Heart right ventricle (tissue), 16 donors: ENCODE data around the gene TLE1. TPM values are rescaled to one million over a fixed set of nuclear protein-coding genes. Genes with fewer than 3 reads are reported as not detected.

Experiments
- ATAC-seq, 8 donors: fragments of 200-7000 bp; cut with Tn5 transposase; one replicate each; pipeline ENCODE4 v1.9.1; 2020; ENCODE audit warnings: mild to moderate bottlenecking in 8 of 8, moderate library complexity in 8 of 8, moderate number of reproducible peaks in 1 of 8
- DNase-seq, 2 donors: peaks; one replicate each; pipeline ENCODE4 v3.0.0-alpha.2; 2020
- H3K27ac ChIP-seq, 10 donors: fragments of 200-600 bp; sonication (generic) in 2 of 10; one replicate each; pipeline versions ENCODE4 v1.5.0 to v1.8.0; 2020 to 2022; ENCODE audit warnings: mild to moderate bottlenecking in 3 of 10
- H3K27me3 ChIP-seq, 7 donors: fragments of 200-600 bp; one replicate each; pipeline ENCODE4 v1.8.0; 2021 to 2022; ENCODE audit warnings: mild to moderate bottlenecking in 2 of 7
- H3K36me3 ChIP-seq, 9 donors: fragments of 200-600 bp; sonication (generic) in 1 of 9; one replicate each; pipeline versions ENCODE4 v1.5.0 to v1.8.0; 2020 to 2022; ENCODE audit warnings: mild to moderate bottlenecking in 2 of 9
- H3K4me1 ChIP-seq, 9 donors: fragments of 200-600 bp; sonication (generic) in 1 of 9; one replicate each; pipeline versions ENCODE4 v1.5.0 to v1.8.0; 2020 to 2022; ENCODE audit warnings: mild to moderate bottlenecking in 4 of 9
- H3K4me3 ChIP-seq, 10 donors: fragments of 200-600 bp; sonication (generic) in 2 of 10; one replicate each; pipeline versions ENCODE4 v1.5.0 to v1.8.0; 2020 to 2022; ENCODE audit warnings: mild to moderate bottlenecking in 7 of 10, moderate library complexity in 2 of 10
- H3K9me3 ChIP-seq, 11 donors: fragments of 200-600 bp in 10 of 11; sonication (generic) in 2 of 11; one replicate each; pipeline versions ENCODE4 v1.5.0 to v1.8.0; 2013 to 2022; ENCODE audit warnings: mild to moderate bottlenecking in 2 of 11, control low read depth in 1 of 11, moderate library complexity in 1 of 11
- WGBS, 2 donors: extraction: QIAGEN DNeasy Blood & Tissue Kit; methylation state at CpG; one replicate each; pipeline ENCODE4 v1.1.7; 2013; ENCODE audit warnings: inconsistent platforms in 1 of 2; 5-methylcytosine and 5-hydroxymethylcytosine counted together
- intact Hi-C, 10 donors: fragments of 100-400 bp; cut with DNase I; formaldehyde crosslinking; loops; one replicate each; pipeline versions ENCODE4 v1.11.1 to v1.14.2; 2022
- polyA plus RNA-seq, 2 donors: library from polyadenylated mRNA; stranded (reverse); fragments of 200-250 nt; gene quantifications; one replicate each; pipeline ENCODE4 v1.2.3, GENCODE V29; 2013
- total RNA-seq, 10 donors: library from RNA; stranded (reverse); fragmentation: NEBNext Ultra II Directional in 3 of 10; extraction: Animal tissue kit (Norgen Biotek cat#: 25700) in 3 of 10; gene quantifications; one replicate each; pipeline versions ENCODE4 v1.2.1 to v1.2.4, GENCODE V29; 2021 to 2023
- TF ChIP-seq, protein P1 (sequence below), 9 donors: fragments of 200-600 bp; sonication (generic) in 2 of 9; IDR thresholded peaks; one replicate each; pipeline versions ENCODE4 v1.5.0 to v1.8.0; 2021 to 2022; ENCODE audit warnings: antibody characterized with exemption in 9 of 9, mild to moderate bottlenecking in 5 of 9, moderate library complexity in 1 of 9
- donor health status: Arrhythmogenic right ventricular cardiomyopathy.
- donor health status: ischemic (EF 13 %, LVEDD 7.1; RV severe dilation, severe dysfunction).
- donor health status: healthy with polysubstance abuse.
- donor health status: DM: no; HTN: yes; CAD: no.
- donor health status: DM: no; HTN: no; CAD: no.
- donor health status: ischemic (EF 25% LVEDD 6.9; RV normal size, moderate dysfunction).
- donor health status: ischemic (EF 25% LVEDD 5.7; RV mildly dilated, moderate dysfunction).
- donor health status: healthy.
- donor health status: DM: yes; HTN: yes; CAD: no.
- donor health status: Ischemic cardiomyopathy.
- donor health status: ischemic (EF 35%, LVEDD 5.7; RV mildly dilated, moderate dysfunction).
- donor health status: nonischemic (EF 11% LVEDD 7.7; RV severe dilation, severe dysfunction).
- donor health status: DM: yes; HTN: yes; CAD: no.
- donor health status: PGD.
- donor health status: ischemic (EF 29% LVEDD 5.4; RV normal size, mild dysfunction).
- donor health status: nonischemic (EF 23%, LVEDD 6.1; RV moderate dilation, normal function).

TLE1 gene
- total and polyA plus RNA-seq, 12 donors, result 7.9 to 15.2 (median 11.0) TPM

- TF ChIP-seq, protein P1, sequence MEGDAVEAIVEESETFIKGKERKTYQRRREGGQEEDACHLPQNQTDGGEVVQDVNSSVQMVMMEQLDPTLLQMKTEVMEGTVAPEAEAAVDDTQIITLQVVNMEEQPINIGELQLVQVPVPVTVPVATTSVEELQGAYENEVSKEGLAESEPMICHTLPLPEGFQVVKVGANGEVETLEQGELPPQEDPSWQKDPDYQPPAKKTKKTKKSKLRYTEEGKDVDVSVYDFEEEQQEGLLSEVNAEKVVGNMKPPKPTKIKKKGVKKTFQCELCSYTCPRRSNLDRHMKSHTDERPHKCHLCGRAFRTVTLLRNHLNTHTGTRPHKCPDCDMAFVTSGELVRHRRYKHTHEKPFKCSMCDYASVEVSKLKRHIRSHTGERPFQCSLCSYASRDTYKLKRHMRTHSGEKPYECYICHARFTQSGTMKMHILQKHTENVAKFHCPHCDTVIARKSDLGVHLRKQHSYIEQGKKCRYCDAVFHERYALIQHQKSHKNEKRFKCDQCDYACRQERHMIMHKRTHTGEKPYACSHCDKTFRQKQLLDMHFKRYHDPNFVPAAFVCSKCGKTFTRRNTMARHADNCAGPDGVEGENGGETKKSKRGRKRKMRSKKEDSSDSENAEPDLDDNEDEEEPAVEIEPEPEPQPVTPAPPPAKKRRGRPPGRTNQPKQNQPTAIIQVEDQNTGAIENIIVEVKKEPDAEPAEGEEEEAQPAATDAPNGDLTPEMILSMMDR (IDR thresholded peaks at IDR 0.05), result no peak
- ATAC-seq (no peak), DNase-seq (no peak)
- Histone ChIP-seq H3K36me3 (no peaks in the 10 kb centered on the region), H3K27ac (no peak overlapping the region), H3K27me3 (no peaks in the 10 kb centered on the region), H3K4me1 (no peaks in the 10 kb centered on the region), H3K4me3 (no peak overlapping the region), H3K9me3 (no peaks in the 10 kb centered on the region)
- WGBS, 2 donors, result 86 to 91% methylated on average over 9 of the region's 9 CpGs
- intact Hi-C loops, result loop anchor here in 1 of 10 donors (5.0 kb wide), 1 partner anchor 51 kb away; no protein-coding TSS in a partner anchor
These were observed 152.9 kb downstream of the TLE1 start for GRCh38 chr9:81536242-81537025.

GRCh38 chr9:81535542-81536241 is 153.7 kb downstream of the TLE1 start:
- TF ChIP-seq, protein P1 (IDR thresholded peaks at IDR 0.05), result no peak
- intact Hi-C loops, result loop anchor here in 1 of 10 donors (5.0 kb wide), 1 partner anchor 52 kb away; no protein-coding TSS in a partner anchor
- peaks cover 0 to under 1% (median 0%) of the 10 kb centered on the region in 9 donors for H3K4me1 ChIP-seq
- H3K4me3 ChIP-seq, result no peak overlapping the region
- ATAC-seq, result no peak
- no peak for DNase-seq
- H3K27me3 ChIP-seq, result no peaks in the 10 kb centered on the region
- H3K9me3 ChIP-seq, result no peaks in the 10 kb centered on the region
- no peak overlapping the region for H3K27ac ChIP-seq
- WGBS, 2 donors, result 81 to 86% methylated on average over 9 of the region's 9 CpGs
- no peaks in the 10 kb centered on the region for H3K36me3 ChIP-seq

DNA sequence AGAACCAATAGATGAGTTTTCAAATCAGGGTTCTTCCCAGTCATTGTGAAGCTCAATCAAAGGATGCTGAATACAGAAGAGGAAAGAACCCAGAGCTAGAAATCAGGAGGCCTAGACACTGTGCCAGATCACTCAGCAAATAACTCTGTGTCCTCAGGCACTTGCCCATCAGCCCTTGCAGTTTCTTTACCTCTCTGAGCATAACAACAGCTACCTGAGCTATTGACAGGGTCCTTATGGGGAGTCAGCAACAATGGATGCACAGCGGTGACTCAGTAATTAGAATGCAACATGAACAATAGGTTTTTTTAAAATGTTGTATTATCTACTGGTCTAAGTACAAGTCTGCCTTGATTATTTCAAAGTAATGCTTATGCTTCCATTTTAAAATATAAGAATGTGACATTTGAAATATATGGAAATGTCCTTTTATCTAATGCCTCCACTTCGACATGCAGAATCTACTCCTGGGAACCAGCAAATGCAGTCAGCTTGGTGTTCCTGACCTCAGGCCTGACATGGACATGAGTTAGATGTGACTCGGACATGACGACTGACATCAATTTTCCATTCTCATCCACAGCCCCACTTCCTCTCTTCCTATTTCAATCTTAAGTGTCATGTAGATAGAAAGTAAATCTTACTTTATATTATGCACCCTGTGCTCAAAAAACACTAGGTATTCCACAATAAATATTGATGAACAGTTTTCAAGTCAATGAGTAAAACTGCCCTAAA is 155.0 kb downstream of the TLE1 start:
- no peaks in the 10 kb centered on the region for H3K9me3 ChIP-seq
- no peak overlapping the region for H3K4me3 ChIP-seq
- H3K27me3 ChIP-seq, result no peaks in the 10 kb centered on the region
- intact Hi-C loops, result no loop called here
- WGBS, 2 donors, result 78 to 88% methylated on average over 4 of the region's 4 CpGs
- H3K27ac ChIP-seq, result no peak overlapping the region
- ATAC-seq, result no peak
- H3K36me3 ChIP-seq, result no peaks in the 10 kb centered on the region
- no peak for DNase-seq
- TF ChIP-seq, protein P1 (IDR thresholded peaks at IDR 0.05), result no peak
- peaks cover 0 to 15% (median 0%) of the 10 kb centered on the region in 9 donors for H3K4me1 ChIP-seq

Other genes with a start within 250 kb of the TLE1 start
- not detected for gene SPATA31D4, start 238.9 kb upstream of the TLE1 start, total RNA-seq
- gene SPATA31D4, start 238.9 kb upstream of the TLE1 start, polyA plus RNA-seq, result not detected